ENCODE data around the gene EFNA4.

- TF ChIP-seq EZH2 (IDR thresholded peaks at IDR 0.05; ENCODE audit: borderline replicate concordance, low read depth, low read length, poor library complexity, severe bottlenecking) (no peak), CTCF (conservative IDR thresholded peaks at IDR 0.05; ENCODE audit: low read depth, low read length) (peak; percentile 46; the same call in 1 of the 2 replicates)
Measured at GRCh38 chr1:155052439-155053395, 10.8 kb upstream of the EFNA4 start.
